B cell (primary cell): ENCODE results near the gene RERE.

ENCODE experiments used
- CTCF ChIP-seq: fragments of 200-600 bp; IDR thresholded peaks from one replicate; pipeline ENCODE4 v1.8.0; 2022; ENCODE audit warnings: antibody characterized with exemption, mild to moderate bottlenecking
- EZH2 ChIP-seq: IDR thresholded peaks from 2 replicates; pipeline ENCODE4 v1.6.1; 2012; ENCODE audit warnings: borderline replicate concordance, low read depth, mild to moderate bottlenecking, moderate library complexity, low read length; ENCODE audit not compliant: insufficient read depth, poor library complexity, severe bottlenecking

DNA sequence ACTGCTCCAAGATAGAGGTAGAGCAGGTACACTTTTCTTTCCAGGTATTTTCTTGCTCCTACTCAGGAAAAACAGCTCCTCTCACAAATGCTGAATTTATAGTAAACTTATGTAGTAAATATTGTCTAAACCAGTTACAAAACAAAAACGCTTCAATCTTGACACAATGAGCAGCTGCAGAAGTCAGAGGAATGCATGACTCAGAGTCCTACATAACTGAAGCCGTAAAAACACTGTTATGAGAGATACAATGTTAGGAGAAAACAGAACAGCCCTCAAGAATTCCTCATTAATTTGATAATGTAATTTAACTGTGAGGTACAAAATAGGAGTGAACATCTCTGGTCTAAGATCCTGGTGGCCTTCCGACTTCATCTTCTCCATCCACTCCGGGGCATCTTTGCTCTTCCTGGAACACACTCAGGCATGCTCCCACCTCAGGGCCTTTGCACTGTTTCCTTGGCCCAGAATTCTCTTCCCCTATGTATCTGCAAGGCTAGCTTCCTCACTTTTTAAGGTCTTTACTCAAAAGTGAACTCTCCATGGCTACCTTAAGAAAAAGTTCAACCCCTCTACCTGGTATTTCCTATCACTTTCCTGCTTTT, 361.0 kb downstream of the RERE start:
- TF ChIP-seq CTCF, result no peak
- TF ChIP-seq EZH2, result no peak
